HG02610 (cell line): ENCODE measurements around the gene DSCAML1.
"Not testable (repeated sequence)": the region's sequence is repeated elsewhere in the genome, so short reads cannot be mapped to it uniquely, and the experiment has no call there.

ENCODE experiments used
- ATAC-seq: cut with Tn5 transposase; IDR thresholded peaks from one replicate; pipeline ENCODE4 v1.9.1; 2021; ENCODE audit warnings: mild to moderate bottlenecking, moderate library complexity; ENCODE audit not compliant: unreplicated experiment

DSCAML1 gene

GRCh38 chr11:117398618-117399017 lies 398.4 kb downstream of the DSCAML1 start:
- ATAC-seq: not testable (repeated sequence)

- ATAC-seq: no peak
Observed at GRCh38 chr11:117396970-117397369, 400.0 kb downstream of the DSCAML1 start.

- no peak for ATAC-seq
Observed at GRCh38 chr11:117395476-117395875, 401.5 kb downstream of the DSCAML1 start.

GRCh38 chr11:117394221-117394925 lies 402.6 kb downstream of the DSCAML1 start:
- no peak for ATAC-seq

- ATAC-seq: no peak
Observed at GRCh38 chr11:117392979-117393378, 404.0 kb downstream of the DSCAML1 start.

- no peak for ATAC-seq
Observed at GRCh38 chr11:117392001-117392690, 404.9 kb downstream of the DSCAML1 start.

GRCh38 chr11:117391181-117391580 lies 405.8 kb downstream of the DSCAML1 start:
- ATAC-seq: no peak

GRCh38 chr11:117390743-117391142 lies 406.3 kb downstream of the DSCAML1 start:
- no peak for ATAC-seq

GRCh38 chr11:117387992-117388755 lies 408.8 kb downstream of the DSCAML1 start:
- no peak for ATAC-seq

GRCh38 chr11:117385906-117386305 lies 411.1 kb downstream of the DSCAML1 start:
- no peak for ATAC-seq

- ATAC-seq: no peak
Observed at GRCh38 chr11:117385471-117385870, 411.5 kb downstream of the DSCAML1 start.

- ATAC-seq: no peak
Observed at GRCh38 chr11:117384045-117384444, 413.0 kb downstream of the DSCAML1 start.

- ATAC-seq: no peak
Observed at GRCh38 chr11:117382746-117383145, 414.3 kb downstream of the DSCAML1 start.

- ATAC-seq: no peak
Observed at GRCh38 chr11:117381481-117382387, 415.3 kb downstream of the DSCAML1 start.

GRCh38 chr11:117380676-117381075 lies 416.3 kb downstream of the DSCAML1 start:
- ATAC-seq: no peak

- ATAC-seq: no peak
Observed at GRCh38 chr11:117378976-117379865, 417.8 kb downstream of the DSCAML1 start.
